OCI-LY7 (cell line): ENCODE data around the gene TLE3.

Source experiments
- EZH2phosphoT487 ChIP-seq: fragments of 200-600 bp; sonication (generic); IDR thresholded peaks from 2 replicates; pipeline ENCODE4 v1.6.1; 2018; ENCODE audit warnings: low read depth, borderline replicate concordance, mild to moderate bottlenecking, mixed run types, antibody characterized with exemption, low read length, moderate library complexity, mixed read lengths
- TF ChIP-seq, protein P1 (sequence below): fragments of 200-600 bp; sonication (generic); conservative IDR thresholded peaks from 2 replicates; pipeline ENCODE4 v1.5.1; 2014; ENCODE audit warnings: mild to moderate bottlenecking, antibody characterized with exemption, low read length, moderate library complexity, mixed read lengths

DNA sequence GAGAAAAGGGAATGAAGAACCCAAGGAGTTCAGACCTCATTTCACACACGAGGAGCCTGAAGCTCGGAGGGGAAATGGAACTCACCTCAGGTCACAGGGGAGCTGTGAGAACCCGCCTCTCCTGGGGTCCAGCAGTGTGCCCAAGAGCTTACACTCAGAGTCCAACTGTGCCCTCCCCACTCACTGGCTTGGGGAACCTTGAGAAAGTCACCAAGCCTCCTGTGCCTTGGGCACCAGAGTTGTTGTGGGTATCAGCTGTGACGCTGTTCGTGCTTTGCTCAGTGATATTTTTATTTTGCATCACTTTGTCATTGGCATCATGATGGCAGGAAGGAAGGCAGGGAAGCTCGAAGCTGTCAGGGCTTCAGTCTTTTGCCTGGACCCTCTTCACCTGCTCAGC, 83.4 kb downstream of the TLE3 start:
- TF ChIP-seq, protein P1, sequence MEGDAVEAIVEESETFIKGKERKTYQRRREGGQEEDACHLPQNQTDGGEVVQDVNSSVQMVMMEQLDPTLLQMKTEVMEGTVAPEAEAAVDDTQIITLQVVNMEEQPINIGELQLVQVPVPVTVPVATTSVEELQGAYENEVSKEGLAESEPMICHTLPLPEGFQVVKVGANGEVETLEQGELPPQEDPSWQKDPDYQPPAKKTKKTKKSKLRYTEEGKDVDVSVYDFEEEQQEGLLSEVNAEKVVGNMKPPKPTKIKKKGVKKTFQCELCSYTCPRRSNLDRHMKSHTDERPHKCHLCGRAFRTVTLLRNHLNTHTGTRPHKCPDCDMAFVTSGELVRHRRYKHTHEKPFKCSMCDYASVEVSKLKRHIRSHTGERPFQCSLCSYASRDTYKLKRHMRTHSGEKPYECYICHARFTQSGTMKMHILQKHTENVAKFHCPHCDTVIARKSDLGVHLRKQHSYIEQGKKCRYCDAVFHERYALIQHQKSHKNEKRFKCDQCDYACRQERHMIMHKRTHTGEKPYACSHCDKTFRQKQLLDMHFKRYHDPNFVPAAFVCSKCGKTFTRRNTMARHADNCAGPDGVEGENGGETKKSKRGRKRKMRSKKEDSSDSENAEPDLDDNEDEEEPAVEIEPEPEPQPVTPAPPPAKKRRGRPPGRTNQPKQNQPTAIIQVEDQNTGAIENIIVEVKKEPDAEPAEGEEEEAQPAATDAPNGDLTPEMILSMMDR = no peak
- TF ChIP-seq EZH2phosphoT487 = no peak
